KMS-11 (cell line): ENCODE data around the gene IFI27.
"Not testable (repeated sequence)": the region's sequence is repeated elsewhere in the genome, so short reads cannot be mapped to it uniquely, and the experiment has no call there.

Experiments used
- H2AFZ ChIP-seq: fragments of 200-600 bp; sonication (generic); 2 replicates; pipeline ENCODE4 v1.6.1; 2016; ENCODE audit warnings: antibody characterized with exemption, mixed run types, low read depth
- H3K27ac ChIP-seq: fragments of 200-600 bp; sonication (generic); 2 replicates; pipeline ENCODE4 v1.6.1; 2016; ENCODE audit warnings: mild to moderate bottlenecking, mixed run types
- H3K27me3 ChIP-seq: fragments of 200-600 bp; sonication (generic); 2 replicates; pipeline ENCODE4 v1.6.1; 2017; ENCODE audit warnings: mild to moderate bottlenecking, low read depth, mixed run types, moderate library complexity; ENCODE audit not compliant: insufficient read depth
- H3K36me3 ChIP-seq: fragments of 200-600 bp; sonication (generic); 2 replicates; pipeline ENCODE4 v1.6.1; 2017; ENCODE audit warnings: mild to moderate bottlenecking, mixed run types; ENCODE audit not compliant: insufficient read depth
- H3K4me1 ChIP-seq: fragments of 200-600 bp; sonication (generic); 2 replicates; pipeline ENCODE4 v1.6.1; 2016; ENCODE audit warnings: mild to moderate bottlenecking, low read depth, mixed run types; ENCODE audit not compliant: poor library complexity, severe bottlenecking
- H3K4me2 ChIP-seq: fragments of 200-600 bp; sonication (generic); 2 replicates; pipeline ENCODE4 v1.7.0; 2016; ENCODE audit warnings: mild to moderate bottlenecking, mixed run types
- H3K4me3 ChIP-seq: fragments of 200-600 bp; sonication (generic); IDR thresholded peaks from 2 replicates; pipeline ENCODE4 v1.6.1; 2017; ENCODE audit warnings: low read depth, low read length, mixed read lengths; ENCODE audit not compliant: insufficient read depth
- H3K79me2 ChIP-seq: fragments of 200-600 bp; sonication (generic); 2 replicates; pipeline ENCODE4 v1.6.1; 2016; ENCODE audit warnings: low read depth, mixed run types; ENCODE audit not compliant: insufficient read depth
- H3K9ac ChIP-seq: fragments of 200-600 bp; sonication (generic); 2 replicates; pipeline ENCODE4 v1.6.1; 2016; ENCODE audit warnings: mild to moderate bottlenecking, mixed run types
- H4K20me1 ChIP-seq: fragments of 200-600 bp; sonication (generic); 2 replicates; pipeline ENCODE4 v1.6.1; 2016; ENCODE audit warnings: mild to moderate bottlenecking, mixed run types; ENCODE audit not compliant: insufficient read depth
- TF ChIP-seq, protein P1 (sequence below): fragments of 200-600 bp; sonication (generic); conservative IDR thresholded peaks from 2 replicates; pipeline ENCODE4 v1.6.1; 2017; ENCODE audit warnings: low read depth, mild to moderate bottlenecking, antibody characterized with exemption, low read length, moderate library complexity, mixed read lengths

Gene IFI27

DNA sequence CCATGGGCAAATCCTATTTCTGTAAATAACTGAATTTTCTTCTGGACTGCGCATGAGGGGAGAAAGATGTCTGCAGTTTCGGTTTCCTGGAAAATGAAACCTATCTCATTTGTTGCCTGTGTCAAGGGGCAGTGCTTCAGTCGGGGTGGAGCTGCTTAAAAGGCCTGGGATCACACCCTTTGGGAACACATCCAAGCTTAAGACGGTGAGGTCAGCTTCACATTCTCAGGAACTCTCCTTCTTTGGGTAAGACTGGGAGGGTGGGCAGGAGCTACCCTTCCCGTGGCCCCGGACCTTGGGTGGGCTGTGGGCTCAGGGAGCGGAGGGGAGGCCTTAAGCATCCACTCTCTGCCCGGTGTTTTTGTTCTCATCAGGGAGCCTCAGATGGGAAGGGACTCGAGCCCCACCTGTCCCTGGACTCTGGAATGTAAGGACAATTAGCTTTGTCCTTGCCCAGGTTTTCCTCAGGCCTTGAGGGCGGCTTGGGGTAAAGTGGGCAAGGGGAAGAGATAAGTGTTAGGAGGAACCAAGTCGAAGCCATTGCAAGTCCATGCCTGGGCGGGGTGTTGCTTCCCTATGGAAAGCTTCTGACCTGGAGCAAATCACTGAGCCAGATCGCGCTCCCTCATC is at the start of gene IFI27:
Gene IFI27, plus strand, starts transcription at position 185 of the 630 bp plus-strand sequence.
- Histone ChIP-seq H3K4me1 (no peaks in the 10 kb centered on the region), H3K36me3 (no peaks in the 10 kb centered on the region), H4K20me1 (no peaks in the 10 kb centered on the region), H2AFZ (no peak within 1 kb of the TSS), H3K4me2 (no peak within 1 kb of the TSS), H3K4me3 (no peak within 1 kb of the TSS), H3K79me2 (no peaks in the 10 kb centered on the region), H3K27me3 (no peaks in the 10 kb centered on the region), H3K9ac (no peak within 1 kb of the TSS), H3K27ac (no peak within 1 kb of the TSS)
- TF ChIP-seq, protein P1, sequence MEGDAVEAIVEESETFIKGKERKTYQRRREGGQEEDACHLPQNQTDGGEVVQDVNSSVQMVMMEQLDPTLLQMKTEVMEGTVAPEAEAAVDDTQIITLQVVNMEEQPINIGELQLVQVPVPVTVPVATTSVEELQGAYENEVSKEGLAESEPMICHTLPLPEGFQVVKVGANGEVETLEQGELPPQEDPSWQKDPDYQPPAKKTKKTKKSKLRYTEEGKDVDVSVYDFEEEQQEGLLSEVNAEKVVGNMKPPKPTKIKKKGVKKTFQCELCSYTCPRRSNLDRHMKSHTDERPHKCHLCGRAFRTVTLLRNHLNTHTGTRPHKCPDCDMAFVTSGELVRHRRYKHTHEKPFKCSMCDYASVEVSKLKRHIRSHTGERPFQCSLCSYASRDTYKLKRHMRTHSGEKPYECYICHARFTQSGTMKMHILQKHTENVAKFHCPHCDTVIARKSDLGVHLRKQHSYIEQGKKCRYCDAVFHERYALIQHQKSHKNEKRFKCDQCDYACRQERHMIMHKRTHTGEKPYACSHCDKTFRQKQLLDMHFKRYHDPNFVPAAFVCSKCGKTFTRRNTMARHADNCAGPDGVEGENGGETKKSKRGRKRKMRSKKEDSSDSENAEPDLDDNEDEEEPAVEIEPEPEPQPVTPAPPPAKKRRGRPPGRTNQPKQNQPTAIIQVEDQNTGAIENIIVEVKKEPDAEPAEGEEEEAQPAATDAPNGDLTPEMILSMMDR: no peak

DNA sequence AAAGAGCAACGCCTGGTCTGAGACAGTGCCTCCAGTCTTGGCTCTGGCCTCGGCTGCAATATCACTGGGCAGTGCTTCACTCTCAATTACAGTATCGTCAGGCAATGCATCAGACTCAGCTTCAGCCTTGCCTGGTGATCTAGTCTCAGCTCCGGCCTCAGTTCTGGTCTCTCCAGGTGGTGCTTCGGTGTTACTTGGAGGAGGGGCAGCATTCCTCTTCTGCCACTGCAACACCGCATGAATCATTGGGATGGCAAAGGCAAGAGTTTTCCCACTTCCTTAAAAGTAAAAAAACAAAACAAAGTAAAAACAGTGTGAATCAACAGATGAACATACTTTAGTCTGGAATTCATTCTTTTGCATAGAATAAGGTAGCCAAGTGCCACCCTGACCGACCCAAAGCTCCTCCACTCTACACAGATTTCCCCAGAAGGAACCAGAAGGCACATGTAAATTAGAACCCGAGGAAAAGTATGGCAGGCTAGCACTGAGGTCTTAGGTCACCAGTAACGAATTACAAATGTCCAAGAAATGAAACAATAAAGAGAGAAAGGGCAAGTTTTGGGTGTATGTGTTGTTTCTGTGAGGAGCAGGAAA is 48.1 kb upstream of the IFI27 start:
- Histone ChIP-seq H3K9ac (no peak overlapping the region), H3K27me3 (no peaks in the 10 kb centered on the region), H3K79me2 (peaks cover 56% of the 10 kb centered on the region), H3K36me3 (peaks cover 4% of the 10 kb centered on the region; the same call in 1 of the 2 replicates), H2AFZ (no peak overlapping the region), H4K20me1 (peaks cover 12% of the 10 kb centered on the region; the same call in 1 of the 2 replicates), H3K27ac (no peak overlapping the region), H3K4me3 (no peak overlapping the region), H3K4me2 (no peak overlapping the region), H3K4me1 (peaks cover 29% of the 10 kb centered on the region)
- TF ChIP-seq, protein P1: no peak

DNA sequence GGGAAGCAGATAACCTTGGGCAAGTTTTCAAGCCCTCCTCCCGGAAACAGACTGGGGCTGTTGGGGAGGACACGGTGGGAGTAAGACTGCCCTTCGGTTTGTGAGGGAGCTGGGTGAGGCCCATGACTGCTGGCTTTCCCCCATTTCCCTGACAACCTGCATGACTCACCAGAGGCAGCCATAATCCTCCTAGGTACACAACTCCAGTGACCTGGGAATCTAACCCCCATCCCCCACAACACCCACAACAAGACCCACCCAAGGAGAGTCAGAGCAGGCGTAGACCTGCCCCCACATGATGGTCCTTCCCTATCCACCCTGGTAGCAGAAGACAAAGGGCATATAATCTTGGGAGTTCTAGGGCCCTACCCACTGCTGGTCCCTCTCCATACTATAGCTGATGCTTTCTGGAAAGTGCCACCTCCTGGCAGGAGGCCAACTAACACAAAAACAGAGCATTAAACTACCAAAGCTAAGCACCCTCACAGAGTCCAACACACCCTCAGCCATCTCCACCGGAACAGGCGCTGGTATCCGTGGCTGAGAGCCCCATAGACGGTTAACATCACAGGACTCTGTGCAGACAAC is 44.4 kb upstream of the IFI27 start:
- Histone ChIP-seq H3K36me3 (no peaks in the 10 kb centered on the region), H2AFZ (no peak overlapping the region), H3K4me1 (no peaks in the 10 kb centered on the region), H3K79me2 (peaks cover 87% of the 10 kb centered on the region), H4K20me1 (peaks cover 12% of the 10 kb centered on the region; the same call in 1 of the 2 replicates), H3K9ac (no peak overlapping the region), H3K4me3 (no peak overlapping the region), H3K27me3 (no peaks in the 10 kb centered on the region), H3K4me2 (no peak overlapping the region), H3K27ac (no peak overlapping the region)
- TF ChIP-seq, protein P1: no peak

DNA sequence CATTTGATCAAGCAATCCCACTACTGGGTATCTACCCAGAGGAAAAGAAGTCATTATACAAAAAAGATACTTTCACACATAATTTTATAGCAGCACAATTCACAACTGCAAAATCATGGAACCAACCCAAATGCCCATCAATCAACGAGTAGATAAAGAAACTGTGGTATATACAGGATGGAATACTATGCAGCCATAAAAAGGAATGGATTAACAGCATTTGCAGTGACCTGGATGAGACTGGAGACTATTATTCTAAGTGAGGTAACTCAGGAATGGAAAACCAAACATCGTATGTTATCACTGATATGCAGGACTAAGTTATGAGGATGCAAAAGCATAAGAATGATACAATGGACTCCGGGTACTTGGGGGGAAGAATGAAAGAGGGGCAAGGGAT is 38.5 kb upstream of the IFI27 start:
- H2AFZ ChIP-seq, H3K4me2 ChIP-seq, H3K27ac ChIP-seq, H3K36me3 ChIP-seq, H4K20me1 ChIP-seq, H3K27me3 ChIP-seq, H3K9ac ChIP-seq, H3K4me3 ChIP-seq, H3K4me1 ChIP-seq: not testable (repeated sequence)
- peaks cover 100% of the 10 kb centered on the region for H3K79me2 ChIP-seq

DNA sequence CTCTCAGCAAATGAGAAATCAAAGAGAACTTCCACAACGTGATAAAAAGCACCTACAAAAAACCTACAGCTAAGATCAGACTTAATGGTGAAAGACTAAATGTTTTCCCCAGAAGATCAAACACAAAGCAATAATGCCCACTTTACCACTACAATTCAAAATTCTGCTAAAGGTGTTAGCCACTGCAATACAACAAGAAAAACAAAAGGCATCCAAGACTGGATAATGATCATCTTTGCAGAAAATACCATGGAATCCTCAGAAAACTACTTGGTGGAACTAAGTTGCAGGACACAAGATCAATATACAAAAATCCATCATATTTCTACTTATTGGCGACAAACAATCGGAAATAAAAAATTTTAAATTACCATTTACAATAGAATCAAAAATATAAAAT is 36.0 kb upstream of the IFI27 start:
- H3K36me3 ChIP-seq: peaks cover 8% of the 10 kb centered on the region; the same call in 1 of the 2 replicates
- H3K4me1 ChIP-seq: peaks cover 13% of the 10 kb centered on the region

More for the DNA sequence above, 36.0 kb upstream of the IFI27 start:
- Histone ChIP-seq H3K27ac (no peak overlapping the region), H2AFZ (no peak overlapping the region), H3K4me3 (no peak overlapping the region), H3K9ac (no peak overlapping the region), H4K20me1 (no peaks in the 10 kb centered on the region; the same call in 1 of the 2 replicates), H3K27me3 (no peaks in the 10 kb centered on the region), H3K4me2 (no peak overlapping the region), H3K79me2 (peaks cover 100% of the 10 kb centered on the region)
- TF ChIP-seq, protein P1: no peak
